Measurements from ENCODE around the gene LOXL3.
A peak's percentile ranks its signal among the peaks of the same experiment; 100 is the strongest.

The LOXL3 gene

DNA sequence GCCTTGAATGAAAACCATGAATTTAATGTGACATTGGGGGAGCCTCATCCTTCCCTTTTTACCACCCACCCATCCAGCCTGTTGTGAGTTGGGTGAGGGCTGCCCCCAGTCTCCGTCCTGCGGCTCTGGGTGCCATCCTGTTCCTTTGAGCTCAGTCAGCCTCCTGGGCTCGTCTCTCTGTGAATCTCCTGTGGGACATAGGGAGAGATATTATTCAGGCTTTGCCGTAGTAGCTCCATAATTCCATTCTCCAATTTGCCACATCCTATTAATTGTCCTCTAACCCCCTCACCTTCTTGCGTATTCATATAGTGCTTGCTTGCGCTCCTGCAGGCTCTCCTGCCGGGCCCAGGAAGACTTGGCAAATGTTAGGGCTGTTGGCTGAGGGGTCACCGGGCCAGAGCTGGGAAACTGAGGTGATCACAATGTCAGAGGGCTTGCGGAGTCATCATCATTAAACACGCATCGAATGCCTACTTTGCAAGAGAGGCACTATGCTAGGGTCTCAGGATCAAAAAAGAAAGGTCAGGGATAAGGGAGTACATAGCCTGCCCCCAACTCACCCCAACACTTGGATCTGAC, 27.0 kb downstream of the LOXL3 start:
- no peak for DNase-seq

DNA sequence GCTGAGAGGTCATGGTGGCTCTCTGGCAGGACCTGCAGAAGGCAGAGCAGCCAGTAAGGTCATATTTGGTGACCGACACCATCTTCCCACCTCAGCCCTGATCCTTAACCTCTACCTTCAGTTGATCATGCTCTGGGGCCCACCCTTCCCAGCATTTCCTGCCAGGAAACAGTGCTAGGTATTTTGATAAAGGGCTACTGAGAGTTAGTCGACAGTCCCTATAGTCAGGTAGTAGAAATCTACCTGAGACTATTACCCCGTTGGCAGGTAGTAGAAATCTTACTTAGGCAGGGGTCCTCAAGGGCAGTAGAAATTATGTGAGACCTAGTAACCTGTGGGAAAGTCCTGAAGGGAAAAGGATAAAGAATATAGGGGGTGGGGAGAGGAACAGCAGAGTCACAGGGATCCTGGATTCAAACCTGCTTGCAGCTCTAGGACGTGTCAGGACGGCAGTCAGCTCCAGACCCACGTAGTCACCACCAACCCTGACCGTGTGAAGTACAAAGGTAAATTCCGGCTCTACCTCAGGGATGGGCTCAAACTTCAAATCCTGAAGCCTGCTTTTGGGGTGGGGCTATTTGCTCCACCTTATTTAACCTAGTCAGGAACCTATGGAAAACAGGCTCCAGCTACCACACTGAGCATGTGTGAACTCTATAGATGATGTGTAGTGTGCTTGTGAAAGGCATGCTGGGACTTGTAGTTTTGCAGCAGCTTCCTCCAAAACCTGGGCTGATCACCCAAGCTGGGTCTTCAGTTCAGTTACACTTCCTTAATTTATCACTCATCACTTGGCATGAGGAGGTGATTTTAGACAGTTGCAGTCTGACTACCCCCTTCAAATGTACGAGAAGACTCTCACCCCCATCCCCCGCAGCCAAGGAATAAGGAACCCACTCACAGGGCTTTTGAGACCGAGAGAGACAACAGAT, 27.8 kb downstream of the LOXL3 start, which contains the start of gene DQX1:
Gene DQX1, minus strand, starts transcription at position 515 of the 932 bp plus-strand sequence. Its CDS starts 502 bp downstream, at position 13.
- no peak for DNase-seq

DNA sequence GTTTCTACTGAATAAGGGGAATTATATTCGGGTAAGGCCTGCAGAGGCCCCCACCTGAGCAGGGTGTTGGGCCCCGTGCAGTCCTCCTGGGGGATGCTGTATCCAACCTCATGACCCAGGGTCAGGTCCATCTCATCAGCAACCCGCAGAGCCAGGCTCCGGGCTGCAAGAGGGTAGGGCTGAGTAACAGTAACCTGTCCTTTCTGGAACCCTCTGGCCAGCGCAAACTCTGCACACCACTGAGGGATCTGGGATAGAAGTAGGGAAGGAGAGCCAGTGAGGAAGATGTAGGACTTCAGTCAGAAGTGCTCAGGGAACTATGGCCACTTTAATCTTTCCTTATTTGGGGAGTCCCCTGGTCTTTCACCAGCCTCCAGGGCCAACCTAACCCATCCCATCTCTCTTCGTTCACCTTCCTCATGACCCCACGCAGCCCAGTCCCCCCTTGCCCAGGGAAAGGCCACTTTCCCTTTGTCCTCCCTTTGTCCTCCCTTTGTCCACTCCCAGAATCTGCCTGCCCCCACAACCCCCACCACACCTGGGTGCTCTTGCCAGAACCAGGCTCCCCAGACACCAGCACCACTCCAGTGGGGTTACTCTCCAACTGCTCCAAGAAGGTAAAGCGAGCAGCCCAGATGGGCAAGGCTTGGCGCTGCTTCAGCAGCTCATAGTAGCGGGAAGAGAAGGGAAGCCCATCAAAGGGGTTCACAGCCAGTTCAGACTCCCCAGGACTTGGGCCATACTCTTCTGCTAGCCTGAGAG, 28.6 kb downstream of the LOXL3 start:
- DNase-seq: no peak

DNA sequence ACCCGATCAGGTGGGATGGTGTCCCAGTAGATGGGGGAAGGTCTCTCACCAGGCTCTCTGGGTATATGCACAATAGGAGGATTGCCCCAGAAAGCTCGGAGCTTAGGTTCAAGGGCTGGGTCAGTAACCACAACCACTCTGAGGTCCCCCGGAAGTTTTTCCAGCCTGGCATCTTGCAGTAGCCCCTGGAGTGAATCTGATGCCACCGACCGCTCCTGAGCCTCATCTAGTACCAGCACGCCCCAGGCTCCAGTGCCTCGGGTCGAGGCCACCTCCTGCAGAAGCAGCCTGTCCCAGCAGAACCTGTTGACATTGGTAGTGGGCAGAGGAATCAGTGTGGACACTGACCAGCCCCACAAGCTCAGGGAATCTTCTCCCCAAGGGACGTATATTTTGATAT, 29.7 kb downstream of the LOXL3 start:
- no peak for DNase-seq

DNA sequence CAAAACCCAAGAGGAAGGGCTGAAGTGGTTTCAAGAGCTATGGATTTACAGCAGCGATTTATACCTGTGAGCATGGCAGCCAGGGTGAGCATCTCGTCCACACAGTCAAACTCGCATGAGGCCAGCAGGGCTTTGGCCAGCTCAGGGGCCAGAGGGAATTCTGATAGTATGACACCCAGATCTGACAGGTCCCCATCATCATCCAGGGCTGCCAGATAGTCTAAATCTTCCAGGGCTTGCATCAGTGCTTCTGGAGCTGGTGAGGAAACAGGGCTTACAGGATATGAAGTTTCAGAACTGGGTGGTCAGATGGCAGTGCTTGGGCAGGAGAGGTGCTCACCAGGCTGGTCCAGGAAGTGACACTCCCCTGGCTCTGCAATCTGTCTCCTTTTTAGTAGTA, 31.2 kb downstream of the LOXL3 start:
- DNase-seq: no peak

DNA sequence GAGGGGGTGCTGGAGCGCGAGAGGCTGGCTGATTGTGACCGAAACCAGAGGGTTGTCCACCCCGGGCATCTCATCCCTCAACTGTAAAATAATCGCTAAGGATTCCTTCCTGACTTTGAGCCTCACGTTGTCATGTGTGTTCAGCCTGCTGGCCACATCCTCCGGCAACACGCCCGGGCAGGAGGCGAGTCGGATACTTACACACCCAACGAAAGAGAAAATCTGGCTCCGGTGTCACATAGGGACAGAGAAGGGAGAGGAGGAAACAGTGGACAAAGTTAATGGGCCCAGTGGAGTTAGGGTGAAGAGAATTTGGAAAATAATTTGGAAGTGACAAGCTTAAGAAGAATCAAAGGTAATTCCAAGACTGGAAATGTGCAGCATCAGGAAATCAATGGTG, 37.1 kb downstream of the LOXL3 start:
- DNase-seq: no peak

DNA sequence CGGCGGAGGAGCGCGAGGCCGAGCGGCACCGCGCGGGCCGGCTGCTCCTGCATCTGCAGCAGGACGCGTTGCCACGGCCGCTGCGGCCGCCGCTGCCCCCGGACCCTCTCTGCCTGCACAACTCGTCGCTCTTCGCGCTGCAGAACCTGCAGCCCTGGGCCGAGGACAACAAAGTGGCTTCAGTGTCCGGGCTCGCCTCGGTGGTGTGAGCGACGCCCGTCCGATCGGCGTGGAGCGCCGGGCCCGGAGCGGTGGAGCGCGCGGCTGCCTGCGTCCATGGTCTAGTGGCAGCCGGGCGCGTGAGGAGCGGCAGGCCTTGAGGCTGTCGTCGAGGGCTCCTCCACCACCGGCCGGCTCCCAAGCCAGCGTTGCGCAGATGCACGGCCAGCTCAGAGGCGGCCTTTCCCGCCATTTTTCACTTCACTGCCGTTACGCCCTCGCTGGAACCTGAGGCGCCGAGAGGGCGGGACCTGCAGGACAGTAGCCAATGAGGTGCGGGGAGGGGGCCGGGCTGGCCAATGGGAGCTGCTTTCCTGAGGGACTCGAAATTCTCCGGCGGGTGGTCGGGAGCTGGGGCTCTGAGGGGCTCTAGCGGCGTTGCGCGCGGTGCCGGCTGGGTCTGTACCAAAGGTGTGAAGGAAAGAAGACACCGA, 37.6 kb downstream of the LOXL3 start:
- DNase-seq: peak; percentile 82

DNA sequence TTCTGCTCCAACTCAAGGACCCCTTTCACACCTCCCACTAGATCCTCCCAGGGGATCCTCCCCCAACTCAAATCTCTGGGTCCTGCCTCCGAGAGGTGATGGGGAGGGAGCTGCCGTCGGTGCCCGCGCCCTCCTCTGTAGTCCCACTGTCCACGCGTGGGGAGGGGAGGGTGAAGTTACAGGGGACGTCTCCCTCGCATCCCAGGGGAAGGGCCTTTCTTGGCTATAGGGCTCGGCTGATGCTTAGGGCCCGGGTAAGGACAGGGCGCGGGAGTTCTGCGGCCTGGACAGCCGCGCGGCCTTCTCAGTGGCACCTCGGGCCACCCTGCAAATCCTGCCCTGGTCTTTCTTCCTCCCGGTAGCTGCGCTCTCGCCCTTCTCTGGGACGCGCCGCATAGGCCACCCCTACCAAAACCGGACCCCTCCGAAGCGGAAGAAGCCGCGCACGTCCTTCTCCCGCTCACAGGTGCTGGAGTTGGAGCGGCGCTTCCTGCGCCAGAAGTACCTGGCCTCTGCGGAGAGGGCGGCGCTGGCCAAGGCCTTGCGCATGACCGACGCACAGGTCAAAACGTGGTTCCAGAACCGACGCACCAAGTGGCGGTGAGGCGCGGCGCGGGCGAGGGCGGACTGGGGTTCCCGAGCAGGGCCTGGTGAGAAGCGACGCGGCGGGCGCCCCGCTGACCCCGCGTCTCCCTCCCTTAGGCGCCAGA, 38.3 kb downstream of the LOXL3 start:
- no peak for DNase-seq

DNA sequence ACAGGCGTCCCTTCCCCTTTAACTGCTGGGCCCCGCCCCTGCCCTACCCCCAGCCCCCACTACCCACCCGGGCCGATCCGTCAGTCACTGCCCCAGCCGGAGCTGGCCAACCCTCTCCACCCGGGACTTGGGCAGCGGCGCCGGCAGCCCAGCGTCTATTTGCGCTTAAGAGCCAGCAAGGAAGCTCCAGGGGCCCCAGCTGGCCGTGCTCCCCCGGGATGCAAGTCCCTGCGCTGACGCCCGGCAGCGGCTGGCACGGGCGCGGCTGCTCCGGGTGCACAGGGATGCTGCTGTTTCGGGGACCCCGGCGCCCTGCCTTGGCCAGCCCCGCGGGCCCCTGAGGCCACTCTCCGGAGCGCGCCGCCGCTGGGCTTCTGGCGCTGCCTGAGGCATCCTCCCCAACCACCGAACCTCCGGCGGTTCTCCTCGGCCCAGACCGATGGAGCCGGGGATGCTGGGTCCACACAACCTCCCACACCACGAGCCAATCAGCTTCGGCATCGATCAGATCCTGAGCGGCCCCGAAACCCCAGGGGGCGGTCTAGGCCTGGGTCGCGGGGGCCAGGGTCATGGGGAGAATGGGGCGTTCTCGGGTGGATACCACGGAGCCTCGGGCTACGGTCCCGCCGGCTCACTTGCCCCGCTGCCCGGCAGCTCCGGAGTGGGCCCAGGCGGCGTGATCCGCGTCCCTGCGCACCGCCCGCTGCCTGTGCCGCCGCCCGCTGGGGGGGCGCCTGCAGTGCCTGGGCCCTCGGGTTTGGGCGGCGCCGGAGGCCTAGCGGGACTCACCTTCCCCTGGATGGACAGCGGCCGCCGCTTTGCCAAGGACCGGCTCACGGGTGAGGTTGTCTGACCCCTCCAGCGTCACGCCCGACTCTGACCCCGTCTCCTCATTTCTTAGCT, 39.1 kb downstream of the LOXL3 start, which contains the start of gene TLX2:
Gene TLX2, plus strand, starts transcription at position 83 of the 903 bp plus-strand sequence. Its CDS starts 357 bp downstream, at position 440.
- no peak for DNase-seq

DNA sequence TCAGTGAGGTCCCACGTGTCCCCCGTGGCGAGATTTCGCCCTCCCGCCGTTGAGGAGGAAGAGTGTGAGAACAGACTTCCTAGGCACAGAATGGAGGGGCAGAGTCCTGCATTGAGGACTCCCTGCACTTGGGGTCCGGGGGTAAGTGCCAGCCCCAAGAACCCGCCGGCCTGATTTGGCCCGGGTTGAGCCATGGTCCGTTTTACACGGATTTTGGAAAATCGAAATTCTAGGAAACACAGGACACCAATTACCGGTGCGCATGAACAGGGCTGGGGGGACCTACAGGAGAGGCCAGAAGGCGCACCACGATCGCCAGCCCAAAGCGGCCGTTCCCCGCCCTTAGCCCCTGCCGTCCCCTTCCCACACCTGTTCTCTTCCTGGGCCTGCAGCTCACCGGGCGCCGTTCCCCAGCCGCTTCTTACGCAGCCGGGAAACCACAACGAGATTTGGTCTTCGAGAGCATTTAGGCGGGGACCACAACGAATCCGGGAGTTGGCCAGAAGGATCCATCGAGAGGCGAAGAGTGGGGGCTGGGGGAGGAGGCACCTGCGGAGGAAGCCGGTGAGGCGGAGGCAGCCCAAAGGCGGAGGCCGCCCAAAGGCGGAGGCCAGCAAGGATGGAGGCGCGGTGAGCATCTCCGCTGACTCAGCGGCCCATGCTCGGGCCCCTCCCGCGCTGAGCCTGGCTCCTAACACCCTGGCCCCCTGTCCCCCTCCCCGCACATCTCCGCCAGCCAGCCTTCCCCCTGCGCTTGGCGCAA, 40.0 kb downstream of the LOXL3 start:
- DNase-seq: peak; percentile 37

DNA sequence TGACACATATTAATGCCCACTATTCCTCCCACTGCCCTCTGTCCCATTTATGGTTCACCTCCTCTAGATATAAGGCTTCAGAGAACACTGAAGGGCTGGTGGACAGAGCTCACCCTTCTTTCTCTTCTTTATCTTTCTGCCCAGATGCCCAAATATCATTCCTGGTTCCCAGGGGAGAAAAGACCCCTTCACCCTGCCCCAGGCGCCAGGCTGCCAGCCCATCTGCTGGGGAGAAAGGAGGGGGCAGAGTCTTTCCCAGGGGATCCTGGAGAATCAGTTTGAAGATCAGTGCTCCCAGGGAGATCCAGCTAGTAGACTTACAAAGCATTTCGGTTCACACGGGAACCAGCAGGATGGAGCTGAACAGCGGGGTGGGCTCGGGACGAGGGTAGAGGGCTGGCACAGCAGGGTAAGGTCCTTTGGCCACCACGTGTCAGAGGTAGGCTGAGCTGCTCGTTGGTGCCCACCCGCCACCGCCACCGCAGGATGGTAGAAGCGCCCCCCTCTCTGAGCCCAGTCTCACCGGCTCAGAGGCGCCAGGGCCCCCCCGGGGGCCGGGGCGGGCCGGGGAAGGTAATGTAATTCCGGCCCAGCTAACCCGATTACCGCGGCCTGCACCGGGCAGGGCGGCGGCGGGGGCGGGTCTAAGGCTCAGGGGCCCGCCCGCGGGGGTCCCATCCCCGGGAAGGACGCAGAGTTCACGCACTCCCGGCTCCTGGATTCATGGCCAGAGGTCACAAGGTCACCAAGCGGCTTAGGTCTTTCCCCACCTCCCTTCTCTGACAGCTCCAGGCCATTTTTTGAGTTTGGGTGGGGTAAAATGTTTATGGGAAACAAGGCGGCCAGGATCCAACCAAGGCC, 40.8 kb downstream of the LOXL3 start:
- no peak for DNase-seq

DNA sequence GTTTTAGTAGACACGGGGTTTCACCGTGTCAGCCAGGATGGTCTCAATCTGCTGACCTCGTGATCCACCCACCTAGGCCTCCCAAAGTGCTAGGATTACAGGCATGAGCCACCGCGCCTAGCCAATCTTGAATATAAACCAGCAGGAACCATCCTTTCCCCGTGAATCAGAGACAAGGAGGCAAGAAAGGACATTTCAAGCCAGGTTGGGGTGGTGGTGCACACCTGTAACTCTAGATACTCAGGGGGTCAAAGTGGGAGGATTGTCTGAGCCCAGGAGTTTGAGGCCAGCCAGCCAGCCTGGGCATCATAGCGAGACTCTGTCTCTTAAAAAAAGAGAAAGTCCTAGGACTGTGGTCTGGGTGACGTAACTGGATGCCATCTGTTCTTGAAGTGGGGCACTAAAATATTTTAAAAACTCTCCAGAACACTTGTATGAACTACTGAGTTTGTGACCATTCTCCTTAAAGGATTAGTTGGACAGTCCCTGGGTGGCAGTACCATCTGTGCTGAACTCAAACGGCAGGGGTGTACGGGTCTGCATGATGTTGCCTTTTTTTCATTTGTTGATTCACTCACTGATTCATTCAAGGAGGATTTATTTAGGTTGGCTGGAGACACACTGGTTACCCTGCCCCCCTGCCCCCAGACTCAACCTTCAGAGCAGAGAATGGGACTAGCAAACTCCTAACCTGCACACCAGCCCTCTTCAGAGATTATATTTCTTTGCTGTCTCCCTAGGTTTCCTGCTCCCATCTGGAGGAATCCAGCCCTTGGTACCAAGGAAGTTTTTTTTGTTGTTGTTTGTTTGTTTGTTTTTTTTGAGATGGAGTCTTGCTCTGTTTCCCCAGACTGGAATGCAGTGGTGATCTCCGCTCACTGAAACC, 42.4 kb downstream of the LOXL3 start:
- DNase-seq: no peak

DNA sequence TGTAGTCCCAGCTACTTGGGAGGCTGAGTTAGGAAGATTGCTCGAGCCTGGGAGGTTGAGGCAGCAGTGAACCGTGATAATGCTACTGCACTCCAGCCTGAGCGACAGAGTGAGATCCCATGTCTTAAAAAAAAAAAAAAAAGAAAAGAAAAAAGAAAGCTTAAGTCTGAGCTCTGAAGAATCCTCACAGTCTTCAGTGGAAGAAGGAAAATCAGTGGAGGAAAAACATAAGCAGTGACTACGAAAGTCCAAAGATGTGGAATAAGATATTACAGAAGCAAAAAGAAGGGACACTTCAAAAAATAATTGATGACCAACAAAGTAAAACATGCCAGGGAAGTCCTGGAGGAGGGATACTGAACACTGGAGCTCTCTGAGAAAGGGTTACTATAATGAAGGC, 43.5 kb downstream of the LOXL3 start:
- DNase-seq: no peak

DNA sequence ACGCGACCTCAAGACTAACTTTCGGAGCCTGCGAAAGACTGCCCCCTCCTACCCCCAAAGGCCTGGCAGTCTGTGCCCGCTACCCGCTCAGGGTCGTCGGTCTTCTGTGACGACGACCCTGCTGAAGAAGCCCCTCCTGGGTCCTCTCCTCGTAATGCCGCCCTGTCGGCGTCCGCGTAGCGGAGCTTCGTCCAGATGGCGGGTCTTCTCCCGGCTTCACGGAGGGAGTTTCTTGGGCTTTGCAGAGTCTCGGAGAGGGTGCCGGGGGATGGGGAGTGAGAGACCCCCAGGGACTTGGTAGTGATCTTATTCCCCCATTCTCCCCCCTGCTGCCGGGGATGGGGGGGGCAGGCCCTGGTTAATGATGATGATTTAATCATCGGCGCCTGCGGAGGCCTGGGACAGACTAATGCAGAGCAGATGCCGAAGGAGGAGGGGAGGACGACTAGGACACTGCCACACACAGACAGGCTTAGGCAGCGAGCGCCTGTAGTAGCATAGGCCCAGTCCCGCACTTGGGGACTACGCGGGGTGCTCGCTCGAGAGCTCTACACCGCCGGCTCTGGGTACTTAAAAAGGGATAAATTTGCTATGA, 45.7 kb downstream of the LOXL3 start:
- DNase-seq: no peak

DNA sequence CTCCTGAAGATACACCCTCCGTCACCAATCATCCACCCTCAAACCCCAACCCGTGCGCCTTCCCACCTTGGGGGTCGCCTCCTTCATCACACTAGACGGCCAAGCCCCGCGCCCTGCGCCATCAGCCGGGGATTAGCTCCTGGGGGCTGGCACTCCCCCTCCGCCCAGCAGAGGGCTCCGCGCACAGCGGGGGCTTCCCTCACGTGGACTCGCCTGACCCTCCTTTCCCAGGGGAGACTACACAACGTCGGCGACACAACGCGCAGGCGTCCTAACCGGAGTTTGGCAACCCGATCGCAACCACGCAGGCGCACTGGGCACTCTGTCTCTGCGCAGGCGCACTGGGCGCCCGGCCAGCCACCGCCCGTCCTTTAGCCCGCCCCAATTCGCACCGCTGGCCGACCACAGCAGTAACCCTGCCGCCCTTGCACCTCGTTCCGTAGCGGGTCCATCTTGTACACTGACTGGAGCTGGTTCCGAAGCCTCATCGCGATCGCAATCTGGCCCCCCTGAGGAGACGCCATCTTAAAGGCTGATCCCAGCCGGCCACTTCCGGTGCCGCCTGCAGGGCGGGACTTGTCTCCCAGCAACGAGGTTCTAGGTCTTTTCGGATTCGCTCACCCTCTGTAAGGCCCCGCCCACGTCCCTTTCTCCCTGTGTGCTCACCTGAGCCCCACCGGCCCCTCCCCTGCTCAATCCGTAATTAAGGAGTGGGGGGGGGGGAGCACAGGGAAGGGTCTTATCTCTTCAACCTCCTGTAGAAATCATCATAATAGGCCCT, 46.4 kb downstream of the LOXL3 start, which contains the start of gene PCGF1:
Gene PCGF1, minus strand, starts transcription at position 551 of the 781 bp plus-strand sequence. Its CDS starts 27 bp downstream, at position 524.
- DNase-seq: peak; percentile 99

DNA sequence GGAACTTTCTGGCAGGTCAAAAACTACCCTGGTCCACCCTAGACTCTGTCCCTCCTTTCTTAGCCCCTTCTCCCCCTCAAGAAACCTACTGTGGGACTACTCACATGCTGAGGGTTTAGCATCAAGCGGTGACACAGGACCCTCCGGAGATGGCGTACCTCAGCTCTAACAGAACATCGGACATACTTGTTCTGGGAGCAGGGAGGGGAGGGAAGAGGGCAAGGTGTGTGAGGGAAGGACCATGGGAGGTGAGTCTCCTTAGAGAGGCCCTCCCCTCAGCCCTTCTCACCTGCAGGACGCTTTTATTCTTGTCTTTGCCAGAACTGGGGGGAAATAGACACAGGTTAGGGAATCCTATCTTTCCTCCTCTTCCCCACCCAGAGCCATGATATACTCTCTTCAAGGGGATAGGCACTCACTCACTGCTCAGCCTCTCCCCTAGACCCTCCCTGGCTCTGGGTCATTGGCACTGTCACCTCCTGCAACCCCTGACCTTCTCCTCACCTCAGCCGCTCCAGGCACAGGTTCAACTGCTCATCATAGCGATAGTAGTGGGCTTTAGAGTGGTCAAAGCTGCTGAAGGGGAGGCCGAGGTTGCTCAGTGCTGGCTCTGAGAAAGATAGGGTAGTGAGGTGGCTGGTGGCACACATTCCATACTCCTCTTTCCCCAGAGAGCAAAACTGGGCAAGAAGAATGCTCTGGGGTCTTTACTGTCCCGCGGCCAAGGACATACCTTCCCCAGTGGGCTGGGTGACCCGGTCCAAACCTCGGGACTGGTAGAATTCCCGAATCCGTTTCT, 48.1 kb downstream of the LOXL3 start:
- DNase-seq: no peak

Measured in stimulated activated CD4-positive, alpha-beta T cell treated with anti-CD3 and anti-CD28 coated beads, Interleukin-4, amount 100 ng/mL, for 1 hour (primary cell).